ENCODE measurements around the gene AUH.

DNA sequence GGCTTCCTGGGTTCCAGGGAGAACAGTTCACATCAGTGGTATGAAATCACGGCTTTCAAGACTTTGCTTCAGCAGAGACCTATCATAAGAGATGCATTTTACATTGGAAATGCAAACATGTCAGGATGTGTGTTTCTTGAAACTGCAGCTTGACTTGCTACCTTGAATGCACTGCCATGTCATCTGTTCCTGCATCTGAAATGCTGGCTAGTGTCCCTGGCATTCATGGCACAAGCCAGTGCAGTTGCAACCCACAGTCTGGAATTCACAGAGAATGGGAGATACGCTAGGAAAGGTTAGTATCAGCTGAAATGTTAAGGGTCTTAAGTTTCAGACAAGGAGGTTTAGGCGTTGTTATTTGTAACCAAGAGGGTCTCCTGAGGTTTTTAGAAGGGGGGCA, 37.2 kb upstream of the AUH start:
- TF ChIP-seq, protein P1, sequence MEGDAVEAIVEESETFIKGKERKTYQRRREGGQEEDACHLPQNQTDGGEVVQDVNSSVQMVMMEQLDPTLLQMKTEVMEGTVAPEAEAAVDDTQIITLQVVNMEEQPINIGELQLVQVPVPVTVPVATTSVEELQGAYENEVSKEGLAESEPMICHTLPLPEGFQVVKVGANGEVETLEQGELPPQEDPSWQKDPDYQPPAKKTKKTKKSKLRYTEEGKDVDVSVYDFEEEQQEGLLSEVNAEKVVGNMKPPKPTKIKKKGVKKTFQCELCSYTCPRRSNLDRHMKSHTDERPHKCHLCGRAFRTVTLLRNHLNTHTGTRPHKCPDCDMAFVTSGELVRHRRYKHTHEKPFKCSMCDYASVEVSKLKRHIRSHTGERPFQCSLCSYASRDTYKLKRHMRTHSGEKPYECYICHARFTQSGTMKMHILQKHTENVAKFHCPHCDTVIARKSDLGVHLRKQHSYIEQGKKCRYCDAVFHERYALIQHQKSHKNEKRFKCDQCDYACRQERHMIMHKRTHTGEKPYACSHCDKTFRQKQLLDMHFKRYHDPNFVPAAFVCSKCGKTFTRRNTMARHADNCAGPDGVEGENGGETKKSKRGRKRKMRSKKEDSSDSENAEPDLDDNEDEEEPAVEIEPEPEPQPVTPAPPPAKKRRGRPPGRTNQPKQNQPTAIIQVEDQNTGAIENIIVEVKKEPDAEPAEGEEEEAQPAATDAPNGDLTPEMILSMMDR (IDR thresholded peaks at IDR 0.05), result no peak
- no peak for TF ChIP-seq ZFX (IDR thresholded peaks at IDR 0.05; ENCODE audit: borderline replicate concordance)

Measured in 22Rv1 (cell line).